Endothelial cell of umbilical vein (primary cell): ENCODE measurements around the gene GTPBP2. TPM values are rescaled to one million over a fixed set of nuclear protein-coding genes. Genes with fewer than 3 reads are reported as not detected.

Experiments used
- BruUV-seq: library from RNA; stranded (reverse); fragments of 400-500 nt; replicated peaks from 2 replicates; lab custom pipeline; 2021; lab: Mats Ljungman, UMichigan
- CTCF ChIA-PET: fragments of 300-600, 350-600 bp; sonication (Branson Sonifier 250); formaldehyde crosslinking; loops from one replicate; lab custom pipeline; 2021; ENCODE audit warnings: antibody characterized with exemption, inconsistent platforms; lab: Charles Lee
- POLR2A ChIA-PET: fragments of 300-600, 350-600 bp; sonication (Branson Sonifier 250); formaldehyde crosslinking; loops from one replicate; lab custom pipeline; 2021; ENCODE audit warnings: antibody characterized with exemption, inconsistent platforms; lab: Charles Lee
- DNase-seq: peaks from one replicate; pipeline ENCODE4 v3.0.0-alpha.2; 2011; ENCODE audit warnings: low read depth, low spot score
- FAIRE-seq: peaks from 2 replicates; lab custom pipeline; 2011; peaks lifted over from hg19 to GRCh38; lab: Jason Lieb, UNC
- H2AFZ ChIP-seq: 2 replicates; pipeline ENCODE4 v1.6.0; 2012; ENCODE audit warnings: low read depth, low read length, control low read depth, inconsistent platforms
- H3K27ac ChIP-seq: 2 replicates; pipeline ENCODE4 v1.5.1; 2011; ENCODE audit warnings: low read depth, mild to moderate bottlenecking, control low read depth, low read length, moderate library complexity; ENCODE audit not compliant: insufficient read depth
- H3K27me3 ChIP-seq, 2 experiments: 2 replicates each; pipeline versions ENCODE4 v1.6.0 to v1.6.1; 2011; ENCODE audit warnings: low read length in 2 of 2, mixed read lengths in 1 of 2; ENCODE audit not compliant: control insufficient read depth in 2 of 2, insufficient read depth in 2 of 2
- H3K36me3 ChIP-seq, 2 experiments: 2 replicates in 1 of 2; 3 replicates in 1 of 2; pipeline ENCODE4 v1.5.1; 2011; ENCODE audit warnings: low read length in 2 of 2, mild to moderate bottlenecking in 1 of 2, moderate library complexity in 1 of 2; ENCODE audit not compliant: control insufficient read depth in 2 of 2, insufficient read depth in 2 of 2; ENCODE audit errors: extremely low read depth in 1 of 2
- H3K4me1 ChIP-seq: 3 replicates; pipeline ENCODE4 v1.5.1; 2011; ENCODE audit warnings: mild to moderate bottlenecking, low read length; ENCODE audit not compliant: control insufficient read depth, insufficient read depth; ENCODE audit errors: extremely low read depth
- H3K4me2 ChIP-seq: 2 replicates; pipeline ENCODE4 v1.6.1; 2011; ENCODE audit warnings: low read length, control low read depth, mixed read lengths; ENCODE audit not compliant: insufficient read depth
- H3K4me3 ChIP-seq, 3 experiments: fragments of 200-600 bp in 1 of 3; sonication (generic), shearing (Covaris generic) in 1 of 3; replicated peaks in 1 of 3; 2 replicates each; pipeline ENCODE4 v1.5.1; 2011 to 2016; ENCODE audit warnings: control low read depth in 3 of 3, low read length in 3 of 3, mild to moderate bottlenecking in 2 of 3, inconsistent platforms in 1 of 3, low read depth in 1 of 3, moderate library complexity in 1 of 3; ENCODE audit not compliant: insufficient read depth in 1 of 3
- H3K79me2 ChIP-seq: 2 replicates; pipeline ENCODE4 v1.6.0; 2012; ENCODE audit warnings: low read length, inconsistent platforms; ENCODE audit not compliant: control insufficient read depth, insufficient read depth
- H3K9ac ChIP-seq: replicated peaks from 2 replicates; pipeline ENCODE3; 2011; ENCODE audit warnings: low read length, control low read depth; ENCODE audit not compliant: insufficient read depth; ENCODE audit errors: extremely low read depth
- H3K9me1 ChIP-seq: replicated peaks from 3 replicates; pipeline ENCODE4 v1.6.0; 2011; ENCODE audit warnings: mild to moderate bottlenecking, low read length; ENCODE audit not compliant: control insufficient read depth, insufficient read depth; ENCODE audit errors: extremely low read depth
- H3K9me3 ChIP-seq: replicated peaks from 2 replicates; pipeline ENCODE4 v1.5.1; 2012; ENCODE audit warnings: low read length, inconsistent platforms; ENCODE audit not compliant: control insufficient read depth, insufficient read depth
- H4K20me1 ChIP-seq: replicated peaks from 2 replicates; pipeline ENCODE3; 2011; ENCODE audit warnings: mild to moderate bottlenecking, low read length; ENCODE audit not compliant: control insufficient read depth, insufficient read depth; ENCODE audit errors: extremely low read depth
- CTCF ChIP-seq, 2 donors: IDR thresholded peaks; 1 replicate in 1 of 2; 2 replicates in 1 of 2; pipeline ENCODE4 v1.5.1; 2011; ENCODE audit warnings: low read length in 2 of 2, mild to moderate bottlenecking in 2 of 2, moderate library complexity in 2 of 2, control low read depth in 1 of 2, inconsistent platforms in 1 of 2, low read depth in 1 of 2; ENCODE audit not compliant: insufficient read depth in 1 of 2; ENCODE audit errors: extremely low read depth in 1 of 2
- EZH2 ChIP-seq: IDR thresholded peaks from 2 replicates; pipeline ENCODE4 v1.6.1; 2012; ENCODE audit warnings: borderline replicate concordance, low read depth, mild to moderate bottlenecking, moderate library complexity, low read length, inconsistent platforms; ENCODE audit not compliant: severe bottlenecking
- FOS ChIP-seq: IDR thresholded peaks from 2 replicates; pipeline ENCODE4 v1.6.1; 2011; ENCODE audit warnings: mild to moderate bottlenecking, low read length, moderate library complexity, borderline replicate concordance; ENCODE audit not compliant: insufficient read depth
- GATA2 ChIP-seq: IDR thresholded peaks from 2 replicates; pipeline ENCODE4 v1.7.0; 2011; ENCODE audit warnings: low read depth, mild to moderate bottlenecking, moderate library complexity, mixed read lengths, low read length; ENCODE audit not compliant: insufficient read length, insufficient read depth
- JUN ChIP-seq: IDR thresholded peaks from 2 replicates; pipeline ENCODE4 v1.6.1; 2011; ENCODE audit warnings: borderline replicate concordance, low read depth; ENCODE audit not compliant: insufficient read length, insufficient read depth
- MYC ChIP-seq: IDR thresholded peaks from one replicate; pipeline ENCODE4 v1.6.1; 2011; ENCODE audit warnings: mild to moderate bottlenecking, low read depth, low read length
- POLR2A ChIP-seq: IDR thresholded peaks from 2 replicates; pipeline ENCODE4 v1.6.1; 2012; ENCODE audit warnings: low read depth, mild to moderate bottlenecking, control low read depth, low read length
- POLR2AphosphoS5 ChIP-seq: IDR thresholded peaks from 2 replicates; pipeline ENCODE4 v1.6.1; 2012; ENCODE audit warnings: low read depth, mild to moderate bottlenecking, control low read depth, low read length, moderate library complexity; ENCODE audit not compliant: insufficient read depth
- dilution Hi-C: fragments of 300-500 bp; cut with MboI; formaldehyde crosslinking; loops from one replicate; pipeline ENCODE4 v1.15.0; 2019; ENCODE audit warnings: low sequenced_read_pairs; ENCODE audit not compliant: extremely low pct_ligation_motif_present
- intact Hi-C: fragments of 100-400 bp; cut with micrococcal nuclease; formaldehyde crosslinking; loops from one replicate; pipeline ENCODE4 v1.10.0; 2022
- polyA plus RNA-seq, 4 experiments: library from polyadenylated mRNA; depleted of rRNA in 3 of 4; stranded (reverse) in 3 of 4; unstranded in 1 of 4; fragments of >200 nt; gene quantifications; 2 replicates each; pipeline versions ENCODE4 v1.2.1 to v1.2.3, GENCODE V29; 2011 to 2012; ENCODE audit warnings: missing spikeins in 1 of 4
- total RNA-seq: library from RNA; stranded (reverse); gene quantifications from 2 replicates; pipeline ENCODE4 v1.2.3, GENCODE V29; 2021
- TF ChIP-seq, protein P1 (sequence below): IDR thresholded peaks from 2 replicates; pipeline ENCODE4 v1.6.1; 2011; ENCODE audit not compliant: insufficient read depth, insufficient read length

GTPBP2 gene
- total and polyA plus RNA-seq, 2 donors (not counting 3 experiments of a cell fraction or from before 2014, with no cell fraction given) = 87.1 to 112 TPM

DNA sequence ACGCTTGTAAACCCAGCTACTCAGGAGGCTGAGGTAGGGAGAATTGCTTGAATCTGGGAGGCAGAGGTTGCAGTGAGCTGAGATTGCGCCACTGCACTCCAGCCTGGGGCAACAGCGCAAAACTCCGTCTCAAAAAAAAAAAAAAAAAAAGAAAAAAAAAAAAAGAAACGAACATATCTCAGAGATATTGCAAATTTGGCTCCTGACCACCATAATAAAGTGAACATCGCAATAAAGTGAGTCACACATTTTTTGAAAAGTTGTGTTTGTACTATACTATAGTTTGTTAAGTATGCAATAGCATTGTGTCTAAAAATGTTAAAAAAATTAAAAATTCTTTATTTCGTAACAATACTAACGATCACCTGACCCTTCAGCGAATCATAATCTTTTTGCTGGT lies 29.1 kb upstream of the GTPBP2 start:
- FAIRE-seq (no peak), DNase-seq (no peak)
- no TSS peak for BruUV-seq
- H3K4me2 ChIP-seq = no peak overlapping the region
- dilution Hi-C loops = no loop called here
- no peak overlapping the region for H3K9ac ChIP-seq
- no peak overlapping the region for H3K27ac ChIP-seq
- ChIA-PET POLR2A (no interaction called here), CTCF (no interaction called here)
- H3K27me3 ChIP-seq = no peaks in the 10 kb centered on the region
- H3K9me3 ChIP-seq = no peaks in the 10 kb centered on the region
- no peaks in the 10 kb centered on the region for H3K36me3 ChIP-seq
- H3K9me1 ChIP-seq = no peaks in the 10 kb centered on the region
- no peak overlapping the region for H3K4me3 ChIP-seq
- no peaks in the 10 kb centered on the region for H3K4me1 ChIP-seq
- TF ChIP-seq EZH2 (no peak), FOS (no peak)
- H2AFZ ChIP-seq = no peak overlapping the region
- H4K20me1 ChIP-seq = no peaks in the 10 kb centered on the region
- intact Hi-C loops = no loop called here
- H3K79me2 ChIP-seq = no peaks in the 10 kb centered on the region

DNA sequence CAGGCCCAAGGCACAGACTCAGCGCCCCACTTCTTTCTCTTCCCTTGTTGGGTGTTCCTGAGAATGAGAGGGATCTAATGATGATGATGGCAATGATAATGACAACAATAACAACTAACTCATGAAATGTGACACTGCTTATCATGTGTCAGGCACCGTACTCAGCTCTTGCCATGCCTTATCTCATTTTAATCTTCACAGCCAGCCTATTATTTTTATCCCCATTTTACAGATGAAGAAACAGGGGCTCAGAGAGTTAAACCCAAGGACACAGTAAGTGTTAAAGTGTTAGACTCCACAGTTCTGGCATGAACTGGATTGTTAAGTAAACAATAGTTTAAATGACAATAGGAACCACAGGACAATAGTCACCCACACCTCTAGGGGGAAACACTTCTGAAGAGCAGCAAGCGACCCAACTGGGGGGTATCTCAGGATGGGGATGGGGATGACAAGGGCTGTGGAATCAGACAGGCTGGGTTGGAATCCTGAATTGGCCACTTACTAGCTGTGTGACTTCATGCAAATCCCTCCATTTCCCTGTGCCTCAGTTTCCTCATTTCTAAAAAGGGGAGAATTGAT lies 28.2 kb upstream of the GTPBP2 start:
- CTCF ChIA-PET = interaction anchor here (1.0 to 1.5 kb wide), 2 partner anchors 10 to 12 kb away, joined by 4 to 13 read pairs; no protein-coding TSS in a partner anchor
- no peak overlapping the region for H3K4me2 ChIP-seq
- H2AFZ ChIP-seq = no peak overlapping the region
- POLR2A ChIA-PET = interaction anchor here (0.6 kb wide), 1 partner anchor 532 kb away, joined by 3 read pairs; no protein-coding TSS in a partner anchor
- H3K4me1 ChIP-seq = no peaks in the 10 kb centered on the region
- no peak for FAIRE-seq
- DNase-seq = no peak
- no peaks in the 10 kb centered on the region for H3K9me1 ChIP-seq
- H3K36me3 ChIP-seq = no peaks in the 10 kb centered on the region
- dilution Hi-C loops = no loop called here
- no peaks in the 10 kb centered on the region for H3K9me3 ChIP-seq
- no TSS peak for BruUV-seq
- no peaks in the 10 kb centered on the region for H4K20me1 ChIP-seq
- TF ChIP-seq MYC (no peak), EZH2 (no peak), JUN (no peak), GATA2 (no peak), POLR2A (no peak), CTCF (IDR thresholded peaks at IDR 0.05; ENCODE audit: extremely low read depth in 1 of 2, insufficient read depth in 1 of 2, low read depth in 1 of 2, low read length in 2 of 2) (no peak), FOS (no peak), POLR2AphosphoS5 (no peak)
- TF ChIP-seq, protein P1, sequence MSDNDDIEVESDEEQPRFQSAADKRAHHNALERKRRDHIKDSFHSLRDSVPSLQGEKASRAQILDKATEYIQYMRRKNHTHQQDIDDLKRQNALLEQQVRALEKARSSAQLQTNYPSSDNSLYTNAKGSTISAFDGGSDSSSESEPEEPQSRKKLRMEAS = no peak
- no peak overlapping the region for H3K4me3 ChIP-seq
- H3K9ac ChIP-seq = no peak overlapping the region
- no peaks in the 10 kb centered on the region for H3K27me3 ChIP-seq
- no peak overlapping the region for H3K27ac ChIP-seq
- intact Hi-C loops = no loop called here
- H3K79me2 ChIP-seq = no peaks in the 10 kb centered on the region
